K562 (cell line): Measurements from ENCODE around the gene TMC4. TPM values are rescaled to one million over a fixed set of nuclear protein-coding genes. Genes with fewer than 3 reads are reported as not detected.

Experiments
- ARID3A ChIP-seq: IDR thresholded peaks from 2 replicates; pipeline ENCODE4 v1.6.1; 2012; ENCODE audit warnings: low read depth, low read length, improper control_type of control experiment, borderline replicate concordance
- CBFA2T2 ChIP-seq: fragments of 450-650 bp; conservative IDR thresholded peaks from 2 replicates; pipeline ENCODE4 v1.6.1; 2017; ENCODE audit warnings: mild to moderate bottlenecking
- CHCHD3 ChIP-seq: fragments of 250-450 bp; sonication (Bioruptor Pico); IDR thresholded peaks from 2 replicates; pipeline ENCODE4 v2.1.2; 2022; ENCODE audit warnings: mild to moderate bottlenecking
- CHD7 ChIP-seq: fragments of 200-600 bp; sonication (generic); IDR thresholded peaks from one replicate; pipeline ENCODE4 v1.6.1; 2012; ENCODE audit warnings: mild to moderate bottlenecking, low read depth, low read length, inconsistent platforms
- DACH1 ChIP-seq: fragments of 450-650 bp; IDR thresholded peaks from 2 replicates; pipeline ENCODE4 v1.6.1; 2018; ENCODE audit not compliant: partially characterized antibody
- FOXJ2 ChIP-seq: fragments of 200-800 bp; sonication (Bioruptor generic); IDR thresholded peaks from 2 replicates; pipeline ENCODE4 v1.6.1; 2016; ENCODE audit warnings: missing genetic modification characterization, missing compliant biosample characterization
- POLR2A ChIP-seq: fragments of 450-650 bp; conservative IDR thresholded peaks from 2 replicates; pipeline ENCODE4 v1.6.1; 2016
- PPARD ChIP-seq: fragments of 250-450 bp; sonication (Bioruptor Pico); IDR thresholded peaks from 2 replicates; pipeline ENCODE4 v1.8.0; 2022; ENCODE audit warnings: inconsistent platforms, mild to moderate bottlenecking, moderate library complexity
- PURB ChIP-seq: sonication (generic); formaldehyde crosslinking; IDR thresholded peaks from 2 replicates; pipeline ENCODE4 v1.9.0; 2021; ENCODE audit warnings: low read depth, mild to moderate bottlenecking, missing genetic modification reagents
- RBM25 ChIP-seq: fragments of 200-400 bp; formaldehyde crosslinking; IDR thresholded peaks from 2 replicates; pipeline ENCODE4 v1.6.1; 2018; ENCODE audit warnings: low read length, low read depth, moderate library complexity; ENCODE audit not compliant: severe bottlenecking
- TGIF2 ChIP-seq: sonication (generic); formaldehyde crosslinking; IDR thresholded peaks from 2 replicates; pipeline ENCODE4 v1.8.1; 2022; ENCODE audit warnings: mild to moderate bottlenecking, missing genetic modification reagents, moderate library complexity
- ZKSCAN1 ChIP-seq: fragments of 150-350 bp; IDR thresholded peaks from 2 replicates; pipeline ENCODE4 v1.6.1; 2016; ENCODE audit warnings: low read depth, low read length
- ZNF507 ChIP-seq: conservative IDR thresholded peaks from 2 replicates; pipeline ENCODE4 v1.6.1; 2017; ENCODE audit warnings: missing genetic modification characterization, missing compliant biosample characterization
- ZNF57 ChIP-seq: fragments of 450-650 bp; formaldehyde crosslinking; IDR thresholded peaks from 2 replicates; pipeline ENCODE4 v1.4.0; 2020; ENCODE audit warnings: mild to moderate bottlenecking, moderate library complexity
- ZNF77 ChIP-seq: fragments of 250-450 bp; sonication (Bioruptor Pico); IDR thresholded peaks from 2 replicates; pipeline ENCODE4 v1.5.0; 2020
- ZNF830 ChIP-seq: fragments of 250-450 bp; sonication (Bioruptor Pico); IDR thresholded peaks from 2 replicates; pipeline ENCODE4 v1.5.0; 2021; ENCODE audit warnings: mild to moderate bottlenecking
- polyA plus RNA-seq, 8 experiments: library from polyadenylated mRNA; depleted of rRNA in 4 of 8; stranded (reverse) in 5 of 8; unstranded in 3 of 8; fragments of >200 nt; fragmentation: Nextera tagmentation in 2 of 8; fragmentation: Illumina TruSeq in 1 of 8; extraction: Ambion mirVana in 2 of 8; extraction: Trizol in 1 of 8; gene quantifications; 2 replicates each; pipeline versions ENCODE4 v1.2.1 to v1.2.3, GENCODE V29; 2011 to 2014; ENCODE audit warnings: inconsistent platforms in 1 of 8, missing spikeins in 1 of 8
- total RNA-seq, 7 experiments: library from RNA; depleted of rRNA in 6 of 7; stranded (reverse); fragments of >200 nt in 6 of 7; fragmentation: Illumina TruSeq in 2 of 7; extraction: Trizol in 2 of 7; gene quantifications; 2 replicates each; pipeline versions ENCODE4 v1.2.1 to v1.2.3, GENCODE V29; 2011 to 2021; ENCODE audit warnings: low replicate concordance in 1 of 7

Gene TMC4
- total and polyA plus RNA-seq, 9 of the 15 experiments (the other 6 are each of a cell fraction or from before 2014, with no cell fraction given), result 0.12 to 0.79 (median 0.36) TPM; not detected in 2

- TF ChIP-seq ARID3A, result peak; percentile 41; the same call in 1 of the 2 replicates
- TF ChIP-seq TGIF2 (CRISPR knock-in tag), result no peak
- 0 out of 2 replicates have a peak, but pooled peaks have one; percentile 84 for TF ChIP-seq ZNF830
- TF ChIP-seq ZNF507, result no peak
- no peak for TF ChIP-seq ZNF77 (CRISPR knock-in tag)
- no peak for TF ChIP-seq CHD7
- peak; percentile 95 for TF ChIP-seq POLR2A
- TF ChIP-seq PURB (CRISPR knock-in tag), result no peak
- peak; percentile 78 for TF ChIP-seq FOXJ2
- TF ChIP-seq PPARD (CRISPR knock-in tag), result no peak
- peak; percentile 98 for TF ChIP-seq ZKSCAN1
- TF ChIP-seq ZNF57 (CRISPR knock-in tag), result no peak
- no peak for TF ChIP-seq CHCHD3
- no peak for TF ChIP-seq CBFA2T2
- no peak for TF ChIP-seq DACH1
- TF ChIP-seq RBM25, result peak; percentile 37
Measured at GRCh38 chr19:54115109-54116063, 57.6 kb downstream of the TMC4 start, which contains the start of the genes PRPF31 and TFPT (continued).
